SHP77 (cell line): ENCODE results near the gene SAP30BP.

Experiments used
- DNase-seq, 2 experiments: peaks; one replicate each; lab custom pipeline; 2025; lab: John Stamatoyannopoulos, UW

Gene SAP30BP

DNA sequence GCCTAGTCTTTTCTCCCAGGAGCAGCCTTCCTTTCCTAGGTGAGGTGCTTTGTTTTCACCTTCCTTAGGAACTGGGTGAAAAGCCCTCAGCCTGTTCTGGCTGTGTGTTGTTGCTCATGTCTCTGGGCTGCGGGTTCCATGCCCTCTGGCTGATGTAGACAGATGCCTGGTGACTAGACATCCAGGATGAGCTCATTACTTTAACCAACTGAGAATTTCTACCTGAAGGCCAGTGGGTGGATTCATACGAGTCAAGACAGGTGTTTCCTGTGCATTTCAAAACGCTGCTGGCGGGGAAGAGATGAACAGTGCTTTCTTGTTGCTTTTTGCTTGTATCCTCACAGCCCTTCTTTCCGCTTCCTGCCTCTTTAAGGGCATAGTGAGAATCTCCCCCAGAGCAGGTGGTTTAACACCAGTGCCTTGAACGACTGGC, 22.3 kb downstream of the SAP30BP start:
- DNase-seq, result no peak

DNA sequence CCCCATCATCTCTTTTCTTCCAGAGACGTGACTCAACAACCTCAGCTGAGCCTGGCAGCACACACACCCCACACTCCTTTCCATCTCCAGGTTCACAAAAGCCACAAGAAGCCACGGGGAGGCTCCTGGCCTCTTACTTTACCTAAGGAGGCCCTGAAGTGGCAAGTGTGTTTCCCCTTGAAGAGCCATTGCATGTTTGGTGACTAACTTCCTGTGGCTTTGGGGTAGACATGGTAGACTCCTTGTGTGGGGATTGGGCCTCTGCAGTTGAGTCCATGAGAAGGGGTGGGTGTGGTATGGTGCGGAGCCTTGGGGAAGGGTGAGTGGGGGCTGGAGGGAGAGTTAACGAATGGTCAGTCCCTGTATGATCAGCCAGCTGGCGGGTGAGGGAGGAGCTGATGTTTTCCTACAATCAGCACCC, 24.2 kb downstream of the SAP30BP start:
- DNase-seq, result no peak

DNA sequence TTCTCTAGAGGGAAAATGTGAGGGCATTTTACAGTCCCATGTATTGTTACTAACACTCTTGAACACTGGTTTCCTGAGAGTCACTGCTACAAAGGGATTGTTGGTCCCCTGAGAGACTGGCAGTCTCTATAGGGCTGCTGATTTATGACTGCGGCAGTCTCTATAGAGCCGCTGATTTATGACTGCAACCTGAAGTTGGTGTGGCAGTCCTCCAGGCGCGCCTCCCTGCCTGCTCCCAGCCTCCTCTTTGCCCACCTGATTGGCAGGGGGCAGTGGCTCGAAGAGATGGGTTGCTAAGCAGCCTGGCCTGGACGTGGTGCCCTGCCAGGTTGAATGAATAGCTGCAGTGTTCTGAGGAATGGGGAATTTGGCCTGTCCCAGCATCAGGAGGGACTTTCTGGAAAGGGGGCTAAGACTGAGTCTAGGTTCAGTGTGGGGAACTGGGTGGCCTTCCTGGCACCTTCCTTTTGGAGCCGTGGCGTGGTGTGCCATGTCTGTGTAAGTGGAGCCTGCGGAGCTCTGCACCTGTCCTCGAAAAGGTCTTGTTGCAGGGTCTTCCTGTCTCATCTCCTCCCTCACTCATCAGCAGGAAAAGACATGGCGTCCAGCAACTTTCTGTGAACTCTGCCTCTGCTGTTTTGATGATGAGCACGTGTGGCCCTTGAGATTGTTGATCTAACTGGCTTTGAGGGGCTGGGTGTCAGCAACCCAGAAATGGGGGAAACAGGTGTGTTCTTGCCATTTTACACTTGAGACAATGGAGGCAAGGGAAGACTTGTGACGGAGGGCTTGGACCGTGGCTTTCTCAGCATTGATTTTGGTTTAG, 24.9 kb downstream of the SAP30BP start:
- DNase-seq, result no peak

DNA sequence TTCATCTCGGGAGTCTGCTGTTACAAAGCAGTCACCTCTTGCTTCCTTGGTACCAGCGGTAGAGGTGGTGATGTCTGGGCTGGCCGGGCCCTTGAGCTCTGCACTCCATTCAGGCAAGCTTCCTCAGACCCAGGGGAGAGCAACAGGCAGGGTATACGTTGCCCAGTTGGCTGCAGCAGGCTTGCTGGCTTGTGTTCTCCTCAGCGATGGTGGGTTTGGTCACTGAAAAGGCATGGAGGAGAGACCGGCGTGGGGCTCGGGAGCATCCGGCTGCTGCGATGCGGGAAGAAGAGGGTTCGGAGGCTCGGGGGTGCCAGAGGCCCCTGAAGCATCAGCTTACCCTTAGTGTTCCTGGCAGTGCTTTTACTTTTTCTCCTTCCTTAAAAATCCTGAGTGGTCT, 25.8 kb downstream of the SAP30BP start:
- no peak for DNase-seq

DNA sequence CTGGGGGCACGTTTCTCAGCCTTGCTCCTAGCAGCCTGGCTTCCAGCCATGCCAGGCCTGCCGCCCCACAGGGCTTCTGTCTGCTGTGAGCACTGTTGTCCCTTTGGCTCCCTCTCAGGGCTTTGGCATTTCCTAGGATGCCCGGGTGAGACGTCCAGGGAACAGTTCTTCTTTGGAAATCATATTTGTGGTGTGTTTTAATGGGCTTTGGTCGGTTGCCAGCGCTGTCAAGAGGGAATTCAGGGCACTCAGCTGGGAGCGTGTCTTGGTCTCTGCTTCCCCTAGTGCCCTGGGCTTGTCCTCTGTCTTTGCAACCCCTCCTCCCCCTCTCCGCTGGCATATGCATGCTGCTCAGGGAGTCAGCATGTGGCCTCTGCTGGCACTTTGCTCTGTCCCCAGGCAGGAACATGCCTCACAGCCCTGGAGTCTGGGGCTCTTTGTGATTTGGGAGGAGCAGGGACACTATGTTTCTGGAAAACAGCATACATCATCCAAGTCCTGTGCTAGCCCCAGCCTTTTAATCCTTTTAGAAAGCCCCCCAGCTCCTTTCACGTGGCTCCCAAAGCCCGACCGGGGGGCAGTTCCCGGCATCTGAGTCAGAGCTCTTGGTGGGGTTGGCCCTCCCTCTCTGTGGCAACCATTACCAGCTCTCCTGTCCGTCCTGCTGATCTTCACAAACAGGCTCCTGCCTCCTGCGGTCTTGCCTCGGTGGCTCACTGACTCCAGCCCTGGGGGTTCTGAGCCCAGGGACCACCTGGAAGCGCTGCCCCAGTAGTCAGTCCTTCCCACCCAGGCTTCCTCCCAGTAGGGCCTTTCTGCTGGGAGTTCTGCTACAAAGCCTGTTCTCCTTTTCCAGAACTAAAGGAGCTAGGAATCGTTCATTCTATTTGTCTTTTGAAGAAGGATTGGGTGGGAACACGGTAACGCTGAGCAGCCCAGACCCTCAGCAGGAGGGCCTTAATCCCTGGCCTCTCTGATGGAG, 26.7 kb downstream of the SAP30BP start:
- DNase-seq, result no peak

DNA sequence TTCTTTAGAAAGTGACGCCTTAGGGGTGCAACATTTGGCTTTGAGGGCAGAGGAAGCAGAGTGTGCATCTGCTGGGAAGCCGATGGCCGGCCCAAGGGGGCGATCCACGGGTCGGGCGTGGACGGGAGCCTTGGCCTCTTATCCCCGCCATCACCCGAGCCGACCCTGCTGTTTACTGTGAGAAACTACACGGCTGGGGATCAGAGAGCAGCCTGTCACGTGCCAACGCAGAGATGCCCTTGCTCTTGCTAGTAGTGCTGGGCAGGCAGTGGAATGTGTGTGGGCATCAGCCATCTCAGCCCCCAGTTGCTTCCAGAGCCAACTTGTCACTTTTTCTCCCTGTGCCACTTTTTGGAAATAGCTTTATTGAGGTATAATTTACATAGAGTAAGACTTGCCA, 27.4 kb downstream of the SAP30BP start:
- no peak for DNase-seq

DNA sequence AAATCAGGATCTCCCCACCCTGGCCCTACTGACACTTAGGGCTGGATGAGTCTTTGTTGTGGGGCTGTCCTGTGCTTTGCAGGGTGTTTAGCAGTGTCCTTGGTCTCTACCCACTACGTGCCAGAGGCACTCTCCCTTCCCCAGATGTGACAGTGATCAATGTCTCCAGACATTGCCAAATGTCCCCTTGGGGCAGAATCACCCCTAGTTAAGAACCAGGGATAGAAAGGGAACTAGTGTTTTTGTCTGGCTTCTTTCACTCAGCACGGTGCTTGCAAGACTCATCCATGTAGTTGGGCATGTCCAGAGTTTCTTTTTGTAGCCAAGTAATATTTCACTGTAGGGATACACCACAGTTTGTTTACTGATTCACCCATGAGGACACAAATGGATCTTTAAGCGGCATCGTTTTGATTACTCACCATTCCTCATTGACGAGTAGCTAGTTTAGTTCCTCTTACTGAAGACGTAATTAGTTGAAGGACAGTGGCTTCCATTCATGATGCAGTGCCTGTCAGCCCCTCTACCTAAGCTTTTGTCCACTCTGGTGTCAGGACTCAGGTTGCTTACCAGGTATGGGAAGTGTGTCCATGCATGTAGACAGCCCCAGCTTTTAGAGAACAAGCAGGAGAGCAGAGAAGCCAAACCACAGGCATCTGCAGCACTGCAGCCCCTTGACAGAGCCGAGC, 28.1 kb downstream of the SAP30BP start:
- DNase-seq, result no peak

DNA sequence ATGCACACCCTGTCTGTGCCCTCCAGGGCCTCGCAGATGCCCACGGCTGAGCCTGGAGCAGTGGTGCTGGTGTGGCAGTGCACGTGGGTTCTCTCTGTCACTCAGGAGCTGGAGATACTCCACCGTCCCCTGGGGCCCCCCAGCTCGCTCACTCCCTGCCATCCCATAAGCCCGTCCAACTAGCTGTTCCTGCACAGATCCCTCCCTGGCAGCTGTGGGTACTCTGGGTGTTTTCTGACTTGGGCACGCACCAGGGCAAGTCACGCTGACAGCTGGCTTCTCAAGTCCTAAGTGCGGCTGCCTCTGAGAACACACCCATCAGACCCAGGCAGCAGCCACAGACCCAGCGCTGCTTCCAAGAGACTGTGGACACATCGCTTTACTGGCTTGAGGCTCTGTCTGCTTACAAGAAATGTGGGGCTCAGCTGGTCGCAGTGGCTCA, 28.7 kb downstream of the SAP30BP start:
- no peak for DNase-seq

DNA sequence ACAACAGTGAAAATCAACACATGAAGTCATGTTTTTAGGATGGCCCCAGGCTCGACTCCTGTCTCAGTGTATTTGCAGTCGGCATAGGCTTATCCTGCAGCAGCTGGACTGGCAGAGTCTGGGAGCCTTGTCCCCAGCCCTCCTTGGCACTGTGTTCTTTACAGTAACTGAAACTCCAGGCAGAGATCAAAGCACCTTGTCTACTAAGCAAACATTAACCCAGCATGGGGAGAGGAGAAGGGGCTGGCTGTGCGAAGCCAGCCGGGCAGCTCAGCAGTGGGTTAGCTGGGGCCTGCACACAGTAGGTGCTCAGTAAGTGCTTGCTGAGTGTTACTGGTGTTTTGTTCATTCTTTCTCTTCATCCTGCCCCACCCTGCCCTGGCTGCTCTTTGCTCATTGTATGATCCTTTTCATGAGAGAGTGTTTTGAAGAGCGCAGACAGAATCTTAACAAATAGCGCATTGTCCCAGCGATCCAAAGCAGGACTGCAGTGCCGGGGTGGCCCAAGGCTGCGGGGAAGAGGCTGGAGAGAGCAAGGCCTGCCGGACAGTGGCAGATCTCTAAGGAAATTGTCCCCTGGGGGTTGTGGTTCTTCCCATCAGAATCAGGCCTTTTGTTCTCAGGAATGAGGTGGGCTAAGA, 30.6 kb downstream of the SAP30BP start:
- no peak for DNase-seq

DNA sequence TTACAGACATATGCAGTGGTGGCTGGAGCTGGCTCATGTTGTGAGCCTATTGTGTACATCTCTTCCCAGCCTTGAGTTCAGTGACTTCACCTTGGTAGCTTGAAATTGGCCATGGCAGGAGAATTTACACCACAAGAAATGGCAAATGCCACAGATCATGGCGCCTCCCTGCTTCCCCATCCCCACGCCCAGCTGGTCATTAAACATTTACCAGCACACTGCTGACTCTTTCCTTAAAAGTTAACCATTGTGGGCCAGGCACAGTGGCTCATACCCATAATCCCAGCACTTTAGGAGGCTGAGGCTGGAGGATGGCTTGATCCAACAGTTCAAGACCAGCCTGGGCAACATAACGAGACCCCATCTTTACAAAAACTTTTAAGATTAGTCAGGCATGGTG, 31.5 kb downstream of the SAP30BP start:
- no peak for DNase-seq

DNA sequence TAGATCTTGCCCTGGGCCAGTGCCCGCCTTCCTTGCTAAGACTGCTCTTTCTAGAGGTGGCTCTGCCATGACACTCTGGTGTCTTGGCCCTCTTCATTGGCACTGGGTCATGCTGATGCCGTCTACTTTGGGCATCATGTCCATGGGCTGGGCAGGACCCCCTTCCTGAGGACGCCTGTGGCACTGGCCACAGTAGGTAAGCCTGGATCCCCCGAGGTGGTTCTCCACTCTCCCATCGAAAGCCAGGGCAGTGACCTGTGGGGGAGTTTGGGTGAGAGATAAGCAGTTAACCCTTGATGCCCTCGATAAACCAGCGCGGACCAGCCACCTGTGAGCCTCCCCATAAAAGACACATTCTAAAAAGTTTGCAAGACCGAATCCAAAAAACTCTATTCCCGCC, 34.1 kb downstream of the SAP30BP start:
- no peak for DNase-seq

DNA sequence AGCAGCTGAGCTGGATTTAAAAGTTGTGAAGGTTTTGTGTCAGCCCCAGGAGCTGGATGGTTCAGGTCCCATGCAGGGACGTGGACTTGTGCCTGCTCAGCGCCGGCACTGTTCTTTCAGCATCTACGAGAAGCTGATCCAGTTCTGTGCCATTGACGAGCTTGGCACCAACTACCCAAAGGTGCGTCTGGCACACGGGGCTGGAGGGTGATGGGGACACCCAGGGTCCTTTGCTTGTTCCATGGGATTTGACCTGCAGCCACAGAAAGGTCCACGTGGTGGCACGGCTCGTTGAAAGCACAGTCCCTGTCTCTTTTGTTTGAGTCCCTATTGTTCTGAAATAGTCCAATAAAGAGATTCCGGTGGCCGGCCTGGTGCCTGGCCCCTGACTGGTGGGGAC, 36.1 kb downstream of the SAP30BP start:
- no peak for DNase-seq

DNA sequence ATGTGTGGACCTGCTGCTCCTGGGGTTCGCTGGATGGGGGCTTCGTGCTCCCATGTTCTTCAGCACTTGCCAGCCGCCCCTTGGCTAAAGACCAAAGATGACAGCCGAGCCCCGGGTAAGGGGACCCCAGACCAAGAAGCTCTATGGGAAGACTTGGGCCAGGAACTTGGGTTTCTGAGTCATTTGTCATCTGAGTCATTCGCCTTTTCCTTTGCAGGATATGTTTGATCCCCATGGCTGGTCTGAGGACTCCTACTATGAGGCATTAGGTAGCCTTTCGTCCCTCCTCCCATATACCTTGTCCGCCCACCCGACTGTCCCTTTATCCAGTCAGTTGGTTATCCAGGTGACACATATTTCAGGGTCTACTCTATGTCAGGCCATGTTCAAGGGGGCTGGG, 36.5 kb downstream of the SAP30BP start:
- DNase-seq, result no peak

DNA sequence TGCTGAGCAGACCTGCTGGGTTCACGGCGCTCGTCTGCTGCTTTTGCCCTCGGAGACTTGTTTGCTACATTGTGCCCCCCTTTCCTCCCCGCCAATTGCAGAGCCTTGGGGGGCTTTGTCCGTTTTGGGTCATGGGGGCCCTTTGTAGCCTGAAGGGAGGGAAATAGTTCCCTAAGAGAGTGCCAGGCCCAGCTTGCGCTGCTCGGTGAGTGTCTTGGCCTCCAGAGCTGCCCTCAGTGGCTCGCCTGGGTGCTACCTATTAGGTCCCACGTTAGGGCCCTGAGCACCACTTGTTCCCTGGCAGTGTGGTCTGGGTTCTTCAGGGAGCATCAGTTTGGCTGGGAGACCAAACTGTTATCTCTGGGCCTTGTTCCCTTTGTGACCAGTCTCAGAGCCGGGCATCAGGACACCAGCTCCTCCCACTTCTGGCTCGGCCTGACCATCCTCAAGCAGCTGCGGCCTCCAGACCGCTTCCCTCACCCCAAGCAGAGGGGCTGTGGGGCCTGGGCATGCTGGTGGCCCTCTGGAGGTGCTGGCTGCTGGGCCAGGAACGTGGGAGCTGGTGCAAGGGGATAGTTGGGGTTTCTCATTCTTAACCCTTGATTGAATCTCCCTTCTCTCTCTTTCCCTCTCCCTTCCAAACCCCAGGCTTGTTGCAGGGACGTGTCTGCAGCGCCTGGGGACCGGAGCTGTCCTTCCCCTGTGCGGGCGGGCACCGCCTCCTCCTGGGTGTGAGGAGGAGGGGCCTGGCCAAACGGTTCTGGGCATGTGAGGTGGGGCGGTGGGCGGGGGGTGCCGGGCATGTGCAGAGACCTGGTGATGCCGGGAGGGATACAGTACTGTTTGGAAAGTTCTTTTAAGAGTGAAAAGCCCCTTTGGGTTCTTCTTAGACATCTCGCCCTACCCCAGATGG, 38.1 kb downstream of the SAP30BP start:
- no peak for DNase-seq

DNA sequence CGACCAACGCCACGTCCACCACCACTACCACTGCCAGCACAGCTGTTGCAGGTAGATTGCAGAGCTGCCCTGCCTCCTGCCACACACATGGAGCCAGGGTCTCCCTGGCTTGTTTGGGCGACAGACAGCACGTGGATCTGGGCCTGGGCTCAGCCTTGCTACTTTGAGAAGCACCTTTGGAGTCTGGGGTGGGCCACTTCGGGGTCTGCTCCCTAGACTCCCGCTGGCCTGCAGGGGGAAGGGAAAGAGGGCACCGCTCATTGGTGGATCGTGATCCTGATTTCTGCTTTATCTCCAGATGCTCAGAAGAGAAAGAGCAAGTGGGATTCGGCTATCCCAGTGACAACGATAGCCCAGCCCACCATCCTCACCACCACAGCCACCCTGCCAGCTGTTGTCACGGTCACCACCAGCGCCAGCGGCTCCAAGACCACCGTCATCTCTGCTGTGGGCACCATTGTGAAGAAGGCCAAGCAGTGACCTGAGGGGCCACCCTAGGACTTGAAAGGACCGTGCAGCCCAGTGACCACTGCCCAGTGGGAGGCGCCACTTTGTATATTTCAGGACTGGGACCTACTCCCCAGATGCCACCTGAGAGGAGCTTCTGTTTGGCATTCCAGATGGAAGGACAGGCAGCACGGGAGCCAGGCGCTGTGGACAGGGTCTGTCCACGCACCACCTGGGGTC, 39.0 kb downstream of the SAP30BP start:
- DNase-seq, result no peak

DNA sequence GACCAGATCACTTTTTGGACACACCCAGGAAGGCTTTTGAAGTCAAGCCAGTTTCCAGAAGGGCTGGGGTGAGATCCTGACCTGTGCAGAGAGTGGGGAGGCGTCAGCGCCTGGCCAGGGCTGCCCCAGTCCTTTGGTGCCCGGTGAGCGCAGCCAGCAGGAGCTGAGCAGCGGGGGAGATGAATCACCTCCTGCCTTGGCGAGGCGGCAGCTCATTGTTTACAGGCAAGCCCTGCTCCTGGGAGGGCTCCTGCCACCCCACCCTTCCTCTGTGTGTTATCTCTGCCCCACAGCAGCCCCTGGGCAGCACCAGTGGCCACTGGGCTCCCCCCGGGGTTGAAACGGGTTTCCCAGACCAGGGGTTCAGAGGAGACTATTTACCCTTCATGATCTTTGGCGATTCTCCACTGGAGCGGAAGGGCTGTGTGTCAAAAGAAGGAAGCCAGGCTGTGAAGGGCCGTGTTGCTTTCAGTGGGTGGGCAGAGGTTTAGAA, 40.0 kb downstream of the SAP30BP start:
- DNase-seq, result no peak

DNA sequence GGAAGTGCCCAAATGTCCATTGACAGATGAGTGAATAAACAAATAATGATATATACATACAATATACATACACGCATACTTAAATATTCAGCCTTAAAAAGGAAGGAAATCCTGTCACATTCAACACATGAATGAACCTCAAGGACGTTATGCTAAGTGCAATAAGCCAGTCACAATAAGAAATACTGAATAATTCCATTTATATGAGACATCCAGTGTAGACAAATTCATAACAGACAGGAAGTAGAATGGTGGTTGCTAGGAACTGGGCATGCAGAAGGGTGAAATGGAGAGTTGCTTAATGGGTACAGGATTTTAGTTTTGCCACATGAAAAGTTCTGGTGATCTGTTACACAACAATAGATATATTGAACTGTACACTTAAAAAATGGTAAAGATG, 45.3 kb downstream of the SAP30BP start:
- no peak for DNase-seq

DNA sequence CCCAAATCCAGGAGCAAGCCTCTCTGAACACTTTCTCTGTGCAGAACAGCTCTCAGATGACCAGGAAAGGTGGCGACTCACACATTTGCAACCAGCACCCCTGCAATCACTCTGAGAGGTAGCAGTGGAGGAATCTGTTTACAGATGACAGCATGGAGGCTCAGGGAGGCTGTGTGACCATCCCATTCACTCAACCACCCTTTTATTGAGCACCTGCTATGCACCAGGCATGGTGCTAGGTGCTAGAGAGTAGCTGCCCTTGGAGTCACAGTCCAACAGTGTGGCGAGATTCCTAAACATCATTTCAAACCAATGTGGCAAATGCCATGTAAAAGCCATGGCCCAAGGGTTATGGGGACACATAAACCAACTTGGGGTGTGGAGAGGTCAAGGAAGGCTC, 52.6 kb downstream of the SAP30BP start:
- no peak for DNase-seq

DNA sequence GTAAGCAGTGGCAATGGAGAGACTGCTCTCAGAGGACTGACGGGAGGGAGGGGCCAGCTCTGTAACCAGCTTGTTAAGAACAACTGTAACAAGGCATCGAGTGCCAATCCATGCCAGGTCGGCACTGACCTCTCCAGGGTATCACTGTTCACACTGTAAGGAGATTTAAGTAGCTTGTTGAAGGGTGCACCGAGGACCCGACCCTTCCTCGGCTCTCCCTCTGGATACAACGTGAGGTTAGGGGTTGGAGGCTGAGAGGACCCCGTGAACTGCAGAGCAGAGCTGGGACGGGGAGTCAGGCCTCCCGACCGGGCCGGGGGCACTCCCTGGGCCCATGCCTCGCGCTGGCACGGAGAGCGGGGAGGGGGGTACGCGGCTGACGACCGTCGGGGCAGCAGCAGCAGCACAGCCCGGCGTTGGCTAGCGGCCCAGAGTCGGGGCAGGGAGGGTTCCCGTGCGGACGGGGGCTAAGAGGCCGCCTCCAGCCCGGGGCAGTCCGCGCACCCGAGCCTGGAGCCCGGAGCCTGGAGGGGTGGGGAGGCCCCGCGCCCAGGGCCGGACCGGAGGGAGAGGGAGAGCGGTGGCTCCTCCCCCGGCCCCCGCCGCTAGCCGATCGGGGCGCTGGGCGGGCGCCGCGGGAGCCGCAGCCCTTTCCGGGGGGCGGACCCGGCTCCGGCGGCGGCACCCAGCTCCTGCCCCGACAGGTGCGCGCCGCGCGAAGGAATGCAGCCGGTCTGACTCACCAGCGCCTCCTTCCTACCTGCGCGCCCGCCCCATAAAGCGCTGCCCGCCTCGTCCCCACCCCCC, 53.7 kb downstream of the SAP30BP start, which contains the start of gene ITGB4:
ITGB4 (plus strand) TSS at position 804 of the 807 bp plus-strand sequence. CDS start 3,245 bp downstream, outside the sequence.
- DNase-seq, result peak in 1 of 2 experiments; percentile 22
